GM13977 (cell line): Measurements from ENCODE around the gene SOS1.
"Not testable (repeated sequence)": the region's sequence is repeated elsewhere in the genome, so short reads cannot be mapped to it uniquely, and the experiment has no call there.

ENCODE experiments used
- DNase-seq: peaks from one replicate; pipeline ENCODE4 v3.0.0; 2012; ENCODE audit warnings: low spot score
- CTCF ChIP-seq: IDR thresholded peaks from 2 replicates; pipeline ENCODE4 v1.5.1; 2012; ENCODE audit warnings: mild to moderate bottlenecking, control low read depth; ENCODE audit not compliant: insufficient read depth; ENCODE audit errors: extremely low read depth, missing control alignments
- in situ Hi-C: fragments of 300-500 bp; cut with MboI; formaldehyde crosslinking; loops from one replicate; pipeline ENCODE4 v1.12.0; 2022; ENCODE audit warnings: low sequenced_read_pairs, low pct_unique_long_range_greater_than_20kb, mixed read lengths, inconsistent platforms; ENCODE audit not compliant: unreplicated experiment

Gene SOS1

GRCh38 chr2:39146630-39147029 is 25.8 kb upstream of the SOS1 start:
- TF ChIP-seq CTCF = no peak
- in situ Hi-C loops = no loop called here
- DNase-seq = no peak

GRCh38 chr2:39145906-39146421 is 25.1 kb upstream of the SOS1 start:
- no peak for TF ChIP-seq CTCF
- in situ Hi-C loops = no loop called here
- DNase-seq = no peak

GRCh38 chr2:39144416-39144815 is 23.6 kb upstream of the SOS1 start:
- no peak for TF ChIP-seq CTCF
- no peak for DNase-seq
- in situ Hi-C loops = no loop called here

- TF ChIP-seq CTCF = no peak
- in situ Hi-C loops = no loop called here
- no peak for DNase-seq
Observed at GRCh38 chr2:39142904-39143605, 22.2 kb upstream of the SOS1 start.

- no peak for TF ChIP-seq CTCF
- in situ Hi-C loops = no loop called here
- DNase-seq = no peak
Observed at GRCh38 chr2:39141334-39142271, 20.8 kb upstream of the SOS1 start.

- DNase-seq, in situ Hi-C loops: not testable (repeated sequence)
Observed at GRCh38 chr2:39140948-39141333, 20.1 kb upstream of the SOS1 start.

GRCh38 chr2:39140322-39140847 is 19.5 kb upstream of the SOS1 start:
- in situ Hi-C loops = no loop called here
- no peak for TF ChIP-seq CTCF
- no peak for DNase-seq
